Activated CD4-positive, alpha-beta T cell treated with anti-CD3 and anti-CD28 coated beads, Interleukin-10, Interleukin-2, amounts not matched to agents 100 ng/mL and 50 ng/mL, durations not matched to agents 16 hours and 8 hours (primary cell): ENCODE results near the gene ZNF778.

Experiments used
- DNase-seq: peaks from one replicate; pipeline ENCODE4 v3.0.0-alpha.2; 2020

The ZNF778 gene

DNA sequence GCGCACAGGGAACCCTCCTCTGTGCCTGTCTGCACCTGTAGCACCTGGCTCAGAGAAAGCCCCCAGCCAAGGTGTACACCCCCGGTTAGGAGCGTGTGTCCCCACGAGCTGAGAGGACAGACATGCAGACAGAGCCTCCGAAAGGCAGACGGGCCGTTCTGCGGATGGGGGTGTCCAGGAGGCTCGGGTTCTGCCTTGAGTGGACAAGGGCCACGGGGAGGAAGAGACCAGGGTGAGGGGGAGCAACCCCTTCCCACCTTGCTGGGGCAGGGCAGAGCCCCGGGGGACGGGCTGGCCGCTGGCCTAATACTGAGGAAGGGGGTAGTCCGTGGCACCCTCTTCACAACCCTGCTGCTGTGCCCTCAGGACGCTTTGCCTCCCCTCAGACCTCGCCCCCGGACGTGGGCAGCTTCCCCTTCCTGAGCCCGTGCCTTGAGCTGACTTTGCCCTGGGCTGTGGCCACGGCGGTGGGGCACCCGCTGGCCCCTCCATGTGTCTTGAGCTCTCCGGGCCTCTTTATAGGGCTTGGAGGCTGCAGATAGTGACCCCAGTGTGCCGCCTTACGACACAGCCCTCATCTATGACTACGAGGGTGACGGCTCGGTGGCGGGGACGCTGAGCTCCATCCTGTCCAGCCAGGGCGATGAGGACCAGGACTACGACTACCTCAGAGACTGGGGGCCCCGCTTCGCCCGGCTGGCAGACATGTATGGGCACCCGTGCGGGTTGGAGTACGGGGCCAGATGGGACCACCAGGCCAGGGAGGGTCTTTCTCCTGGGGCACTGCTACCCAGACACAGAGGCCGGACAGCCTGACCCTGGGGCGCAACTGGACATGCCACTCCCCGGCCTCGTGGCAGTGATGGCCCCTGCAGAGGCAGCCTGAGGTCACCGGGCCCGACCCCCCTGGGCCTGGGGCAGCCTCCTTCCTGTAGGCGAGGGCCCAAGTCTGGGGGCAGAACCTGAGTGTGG lies 22.9 kb upstream of the ZNF778 start:
- DNase-seq: no peak

DNA sequence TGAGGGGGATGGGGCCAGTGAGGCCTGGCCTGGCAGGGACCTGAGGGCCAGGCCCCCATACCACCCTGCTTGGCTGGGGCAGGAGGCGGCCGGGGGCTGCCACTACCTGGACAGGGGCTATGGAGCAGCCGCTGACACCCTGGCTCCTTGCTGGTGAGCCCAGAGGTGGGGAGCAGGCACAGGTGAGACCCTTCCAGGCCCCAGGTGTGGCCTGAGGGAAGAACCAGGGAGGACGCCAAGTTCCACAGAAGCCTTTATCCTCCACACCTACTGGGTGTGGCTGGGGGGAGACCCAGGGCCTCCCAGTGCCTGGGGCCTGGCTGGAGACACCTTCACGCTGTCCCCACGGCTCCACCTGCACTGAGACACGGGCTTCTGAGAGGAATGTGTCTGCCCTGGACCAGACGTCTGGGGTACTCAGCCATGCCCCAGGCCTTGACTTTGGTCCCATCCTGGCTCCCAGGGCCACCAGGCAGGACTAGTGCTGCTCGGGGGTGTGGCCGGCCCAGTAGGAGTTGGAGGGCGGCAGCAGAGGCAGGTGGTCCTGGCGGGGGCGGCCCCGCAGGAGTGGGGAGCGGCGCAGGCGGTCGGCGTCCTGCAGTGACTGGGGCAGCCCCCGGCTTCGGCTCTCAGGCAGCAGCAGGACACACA lies 21.9 kb upstream of the ZNF778 start:
- no peak for DNase-seq

DNA sequence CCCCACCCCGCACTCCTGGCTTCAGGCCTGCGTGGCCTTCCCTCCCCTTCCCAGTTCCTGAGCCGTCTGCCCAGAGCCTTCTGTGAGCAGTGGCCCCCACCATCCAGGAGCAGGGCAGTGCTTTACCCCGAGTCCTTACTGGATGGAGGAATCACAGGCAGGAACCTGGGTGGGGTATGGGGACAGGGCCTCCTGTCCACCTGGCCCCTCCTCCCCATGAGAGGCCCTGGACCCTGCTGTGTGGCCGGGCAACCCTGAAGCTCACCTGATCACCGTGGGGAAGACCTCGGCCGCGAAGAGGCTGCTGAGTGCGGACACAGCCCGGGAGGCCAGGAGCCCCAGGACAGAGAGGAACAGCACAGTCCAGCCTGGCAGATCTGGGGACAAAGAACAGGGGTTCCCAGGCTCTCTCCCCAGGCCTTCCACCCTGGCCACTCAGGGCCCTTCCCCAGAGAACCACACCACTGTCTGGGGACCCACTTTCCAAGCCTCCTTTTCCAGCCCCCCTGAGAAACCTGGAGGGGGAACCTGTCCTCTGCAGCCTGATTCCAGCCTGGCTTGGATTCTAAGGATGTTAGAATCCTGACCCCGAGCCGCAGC lies 20.4 kb upstream of the ZNF778 start:
- no peak for DNase-seq

DNA sequence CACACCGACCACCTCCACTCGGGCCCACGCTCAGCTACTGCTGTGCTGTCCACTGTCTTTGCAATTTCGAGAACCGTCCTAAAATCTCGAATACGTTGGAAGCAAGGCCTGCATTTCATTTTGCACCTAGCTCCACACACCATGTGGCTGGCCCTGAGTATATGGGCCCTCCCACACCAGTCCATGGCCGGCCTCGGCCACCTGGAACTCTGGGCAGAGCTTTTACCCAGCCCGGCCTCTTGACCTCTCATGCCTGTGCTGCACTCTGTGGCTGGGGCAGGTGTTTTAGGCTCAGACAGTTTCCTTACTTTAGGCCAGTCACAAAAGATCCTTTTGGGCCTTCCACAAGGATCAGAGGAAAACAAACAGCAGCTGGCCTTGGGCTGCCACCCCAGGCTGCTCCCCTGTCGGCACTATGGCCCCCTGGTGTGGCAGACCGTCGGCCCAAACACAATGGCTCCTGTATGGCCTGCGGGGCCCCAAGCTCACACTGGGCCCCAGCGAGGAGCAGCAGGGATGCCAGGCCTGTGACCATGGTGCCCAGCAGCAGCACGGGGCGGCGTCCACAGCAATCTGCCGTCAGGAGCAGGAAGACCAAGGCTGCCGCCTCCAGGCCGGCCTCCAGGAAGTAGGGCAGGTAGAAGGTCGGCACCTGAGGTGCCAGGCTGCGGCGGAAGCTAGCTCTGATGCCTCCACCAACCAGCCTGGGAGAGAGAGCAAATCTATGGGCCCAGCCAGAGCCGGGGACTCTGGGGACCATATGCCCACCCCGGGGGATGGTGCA lies 19.7 kb upstream of the ZNF778 start:
- DNase-seq: no peak

DNA sequence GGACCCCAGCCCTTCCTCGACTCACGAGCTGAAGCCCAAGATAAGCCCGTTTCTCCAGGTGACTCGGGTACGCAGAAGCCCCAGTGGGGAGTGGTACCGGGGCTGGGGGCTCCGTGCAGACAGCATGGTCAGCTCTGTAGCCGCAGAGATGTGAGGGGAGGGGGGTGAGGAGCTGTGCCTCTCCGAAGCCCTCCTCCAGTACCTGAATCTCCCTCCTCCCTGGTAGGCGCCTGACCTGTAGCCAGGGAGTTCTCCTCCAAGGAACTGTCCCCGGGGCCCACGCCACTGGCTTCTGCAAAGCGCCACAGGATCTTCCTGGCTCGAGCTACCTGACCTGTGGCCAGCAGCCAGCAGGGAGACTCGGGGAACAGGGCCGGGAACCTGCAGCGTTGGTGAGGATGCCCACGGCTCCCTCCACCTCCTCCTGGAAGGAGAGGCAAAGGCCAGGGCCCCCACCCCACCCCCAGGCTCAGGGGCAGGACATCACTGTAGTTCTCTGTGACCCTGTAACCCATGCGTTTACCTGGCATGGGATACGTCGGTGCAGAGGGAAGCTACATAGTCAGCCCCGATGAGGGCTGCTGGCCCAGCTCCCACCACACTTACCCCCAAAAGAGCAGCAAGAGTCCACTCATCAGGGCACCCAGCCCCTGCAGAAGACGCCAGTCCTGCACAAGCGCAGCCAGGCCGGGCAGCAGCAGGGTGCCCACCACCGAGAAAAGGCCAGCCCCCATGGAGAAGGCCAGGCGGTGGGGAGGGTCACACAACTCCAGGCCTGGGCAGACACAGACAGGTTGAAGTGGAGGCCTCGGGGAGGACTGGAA lies 18.9 kb upstream of the ZNF778 start:
- DNase-seq: no peak

DNA sequence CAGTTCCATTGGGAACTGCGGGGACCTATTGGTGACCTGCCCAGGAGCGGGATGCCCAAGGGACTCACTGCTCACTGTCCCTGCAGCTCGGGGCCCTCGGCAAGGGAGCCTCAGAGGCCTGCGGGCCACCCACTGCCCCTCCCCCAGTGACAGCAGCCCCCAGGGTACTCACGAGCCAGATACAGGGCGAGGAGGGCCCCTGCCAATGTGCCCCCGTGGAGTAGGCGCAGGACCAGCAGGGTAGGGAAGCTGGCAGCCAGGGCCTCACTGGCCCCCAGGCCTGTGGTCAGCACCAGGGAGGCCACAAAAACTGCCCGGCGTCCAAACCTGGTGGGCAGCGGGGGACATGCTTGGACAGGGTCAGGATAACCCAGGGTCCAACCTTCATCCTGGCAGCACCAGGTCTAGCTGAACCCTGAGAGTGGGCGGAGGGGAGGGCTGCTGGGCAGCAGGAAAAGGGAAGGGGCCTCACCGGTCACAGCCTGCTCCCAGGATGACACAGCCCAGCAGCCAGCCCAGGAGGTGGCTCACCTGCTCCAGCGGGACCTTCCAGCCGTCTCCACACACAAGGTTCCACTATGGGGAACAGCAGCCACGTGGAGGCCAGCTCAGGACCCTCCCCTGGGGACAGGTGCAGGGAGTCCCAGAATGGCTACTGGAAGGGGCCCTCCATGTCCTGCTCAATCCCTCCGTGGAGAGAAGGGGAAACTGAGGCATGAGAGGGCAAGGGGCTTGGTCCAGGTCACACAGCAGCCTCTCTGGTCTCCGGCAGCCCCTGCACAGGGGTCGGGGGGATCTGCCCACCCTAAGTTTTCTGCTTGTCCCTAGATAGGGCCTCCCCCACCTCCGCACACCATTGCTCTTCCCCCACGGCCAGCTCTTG lies 18.0 kb upstream of the ZNF778 start:
- DNase-seq: no peak

DNA sequence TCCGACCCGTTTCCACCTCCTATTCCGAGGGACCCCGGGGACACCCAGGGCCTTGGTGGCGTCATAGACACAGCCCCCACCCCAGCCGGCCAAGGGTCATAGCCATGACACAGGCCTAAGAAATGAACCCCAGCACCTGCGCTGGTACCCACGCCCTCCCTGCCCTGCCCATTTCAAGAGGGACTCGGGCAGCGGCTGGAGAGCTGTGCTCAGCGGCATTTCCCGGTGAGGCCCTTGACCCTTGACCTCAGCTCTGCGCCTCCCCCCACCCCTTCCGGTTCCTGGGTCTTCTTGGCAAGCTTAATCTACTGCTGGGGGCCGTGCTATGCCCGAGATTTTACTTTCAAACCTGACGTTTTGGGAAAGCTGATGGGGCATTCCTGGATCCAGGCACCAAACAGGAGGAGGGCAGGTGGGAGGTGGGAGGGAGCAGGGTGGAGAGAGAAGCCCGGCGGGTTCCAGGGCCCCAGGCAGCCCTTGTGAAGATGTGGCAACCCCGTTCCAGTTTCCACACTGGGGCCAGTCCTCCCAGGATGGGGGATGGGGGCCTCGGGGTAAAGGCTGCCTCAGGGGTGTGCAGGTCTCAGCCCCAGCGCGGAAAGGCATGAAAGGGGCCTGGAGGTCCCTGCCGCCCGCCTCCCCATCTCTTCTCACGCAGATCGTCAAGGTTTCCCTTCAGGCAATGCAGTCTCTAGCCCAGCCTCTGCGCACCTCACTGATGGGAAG lies 17.2 kb upstream of the ZNF778 start, which contains the start of gene SLC22A31:
TSS of gene SLC22A31 (minus strand) at position 414 of the 726 bp plus-strand sequence. CDS start at position 378, 36 bp downstream.
- no peak for DNase-seq

DNA sequence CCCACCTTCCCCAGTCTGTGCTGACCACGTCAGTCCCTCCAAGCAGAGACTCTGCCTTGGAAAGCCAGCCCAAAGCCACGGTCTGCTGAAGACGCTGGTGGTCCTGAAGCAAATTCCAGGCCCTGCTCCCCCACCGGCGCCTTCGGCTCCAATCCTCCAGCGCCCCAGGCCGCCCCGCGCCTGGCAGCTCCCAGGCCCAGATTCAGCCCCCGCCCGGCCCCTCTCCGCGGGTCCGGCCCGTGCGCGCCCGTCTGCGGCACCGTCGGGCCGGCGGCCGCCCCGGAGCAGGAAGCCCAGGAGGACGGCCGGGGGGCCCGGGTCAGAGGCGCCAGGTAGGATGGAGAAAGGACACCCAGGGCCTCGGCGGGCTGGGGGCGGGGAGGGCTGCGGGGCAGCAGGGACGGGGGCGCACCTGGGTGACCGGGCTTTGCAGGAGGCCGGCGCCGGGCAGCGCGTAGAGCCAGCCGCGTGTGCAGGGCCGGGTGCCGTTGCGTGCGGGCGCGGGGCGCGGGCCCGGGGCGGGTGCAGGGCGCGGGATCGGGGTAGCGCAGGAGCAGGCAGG lies 16.6 kb upstream of the ZNF778 start:
- DNase-seq: no peak

DNA sequence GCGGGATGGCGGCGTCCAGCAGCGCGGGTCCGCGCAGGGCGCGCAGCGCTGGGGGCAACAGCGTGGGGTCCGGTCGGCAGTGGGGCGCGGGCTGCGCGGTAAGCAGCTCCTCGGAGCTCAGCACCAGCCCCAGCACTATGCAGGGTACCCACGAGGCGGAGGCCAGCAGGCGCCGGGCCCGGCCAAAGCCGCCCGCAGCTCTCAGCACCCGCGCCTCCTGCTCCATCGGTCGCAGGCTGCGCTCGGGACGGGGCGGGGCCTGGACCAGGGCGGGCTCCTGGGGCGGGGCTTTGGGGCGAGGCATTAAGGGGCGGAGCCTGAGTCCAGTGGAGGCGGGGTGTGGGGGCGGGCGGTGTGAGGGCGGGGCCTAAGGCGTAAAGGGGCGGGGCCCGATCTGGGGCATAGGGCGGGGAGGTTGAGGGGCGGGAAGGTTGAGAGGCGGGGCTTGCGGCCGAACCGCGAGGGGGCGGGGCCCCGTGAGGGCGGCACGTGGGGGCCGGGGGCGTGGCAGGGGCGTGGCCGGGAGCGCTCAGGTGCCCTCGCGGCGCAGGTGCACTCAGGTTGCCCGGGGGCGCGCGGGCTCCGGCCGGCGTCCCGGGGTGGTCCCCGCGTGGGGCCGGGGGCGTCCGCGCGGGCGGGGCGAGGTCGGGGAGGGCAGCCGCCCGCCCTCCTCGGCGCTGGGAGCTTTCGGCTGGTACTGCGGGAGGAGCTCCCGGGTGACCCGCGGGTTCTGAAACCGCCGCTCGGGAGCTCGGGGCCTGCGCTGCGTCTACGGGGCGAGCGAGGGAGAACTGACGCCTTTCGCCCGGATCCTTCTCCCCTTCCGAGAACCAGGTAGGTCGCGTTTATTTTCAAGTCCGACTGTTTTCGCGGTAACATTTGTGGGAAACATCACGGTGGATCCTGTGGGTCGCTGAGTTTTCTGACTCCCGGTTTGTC lies 15.8 kb upstream of the ZNF778 start:
- peak; percentile 87 for DNase-seq

DNA sequence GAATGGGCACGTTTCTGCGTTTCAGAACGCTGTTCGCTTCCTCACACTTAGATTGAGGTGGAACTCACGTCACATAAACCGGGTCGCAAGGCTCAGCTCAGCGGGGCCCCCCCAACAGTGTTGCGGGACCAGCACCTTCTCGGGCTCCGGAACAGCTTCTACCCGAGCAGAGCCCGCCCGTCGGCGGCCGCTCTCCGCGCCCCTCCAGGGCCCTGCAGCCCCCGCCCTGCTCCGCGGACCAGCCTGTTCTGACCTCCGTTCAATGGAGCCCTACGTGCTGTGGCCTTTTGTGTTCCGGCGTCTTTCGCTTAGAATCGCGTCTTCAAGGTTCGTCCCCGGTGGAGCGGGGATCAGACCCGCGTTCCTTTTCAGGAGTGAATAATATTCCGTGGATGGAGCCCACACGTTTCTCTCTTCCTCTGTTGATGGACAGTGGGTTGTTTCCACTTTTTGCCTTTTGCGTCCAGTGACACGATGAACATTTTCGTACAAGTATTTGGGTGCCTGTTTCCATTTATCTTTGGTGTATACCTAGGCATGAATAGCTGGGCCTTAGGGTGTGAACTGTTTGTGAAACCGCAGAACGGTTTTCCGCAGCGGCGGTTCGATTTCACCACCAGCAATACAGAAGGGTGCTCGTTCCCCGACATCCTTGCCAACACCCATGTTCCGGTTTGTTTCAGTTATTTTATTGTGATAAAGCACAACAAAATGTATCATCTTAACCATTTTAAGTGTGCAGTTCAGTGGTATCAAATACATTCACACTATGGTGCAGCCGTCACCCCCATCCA lies 14.9 kb upstream of the ZNF778 start:
- DNase-seq: no peak

DNA sequence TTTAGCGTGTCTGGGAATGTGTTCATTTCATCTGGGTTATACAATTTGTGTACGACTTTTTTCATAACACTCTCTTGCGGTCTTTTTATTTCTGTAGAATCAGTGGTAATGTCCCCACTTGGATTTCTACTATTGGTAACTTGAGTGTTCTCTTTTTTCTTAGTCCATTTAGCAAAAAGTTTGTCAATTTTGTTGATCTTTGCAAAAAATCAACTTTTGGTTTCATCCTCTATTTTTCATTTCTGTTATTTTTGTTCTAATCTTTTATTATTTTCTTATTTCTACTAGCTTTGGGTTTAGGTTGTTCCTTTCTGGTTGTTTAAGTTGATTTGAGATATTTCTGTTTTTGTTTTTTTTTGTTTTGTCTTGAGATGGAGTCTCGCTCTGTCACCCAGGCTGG lies 9.5 kb upstream of the ZNF778 start:
- no peak for DNase-seq

DNA sequence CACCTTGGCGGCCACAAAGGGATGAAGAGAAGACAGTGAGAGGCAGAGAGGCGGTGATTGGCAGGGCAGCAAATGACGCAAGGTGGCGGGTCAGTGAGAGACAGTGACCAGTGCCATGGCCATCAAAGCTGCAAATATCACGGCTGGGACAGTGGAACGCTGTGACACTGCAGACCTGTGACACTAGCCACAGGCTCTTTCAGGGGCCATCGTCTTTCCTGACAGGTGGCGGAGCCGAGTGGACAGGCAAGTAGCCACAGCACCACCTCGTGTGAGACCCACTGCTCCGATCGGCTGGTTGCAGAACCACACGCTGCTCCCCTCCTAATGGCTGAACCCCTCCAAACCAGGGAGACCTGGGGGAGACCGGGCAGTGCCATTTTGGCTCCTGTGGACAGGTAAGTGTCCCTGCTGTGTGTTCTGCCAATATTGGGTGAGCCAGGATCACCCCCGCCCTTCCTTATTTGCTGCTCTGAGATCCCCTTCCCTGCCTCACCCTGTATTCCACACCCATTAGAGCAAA lies 7.9 kb upstream of the ZNF778 start:
- no peak for DNase-seq

DNA sequence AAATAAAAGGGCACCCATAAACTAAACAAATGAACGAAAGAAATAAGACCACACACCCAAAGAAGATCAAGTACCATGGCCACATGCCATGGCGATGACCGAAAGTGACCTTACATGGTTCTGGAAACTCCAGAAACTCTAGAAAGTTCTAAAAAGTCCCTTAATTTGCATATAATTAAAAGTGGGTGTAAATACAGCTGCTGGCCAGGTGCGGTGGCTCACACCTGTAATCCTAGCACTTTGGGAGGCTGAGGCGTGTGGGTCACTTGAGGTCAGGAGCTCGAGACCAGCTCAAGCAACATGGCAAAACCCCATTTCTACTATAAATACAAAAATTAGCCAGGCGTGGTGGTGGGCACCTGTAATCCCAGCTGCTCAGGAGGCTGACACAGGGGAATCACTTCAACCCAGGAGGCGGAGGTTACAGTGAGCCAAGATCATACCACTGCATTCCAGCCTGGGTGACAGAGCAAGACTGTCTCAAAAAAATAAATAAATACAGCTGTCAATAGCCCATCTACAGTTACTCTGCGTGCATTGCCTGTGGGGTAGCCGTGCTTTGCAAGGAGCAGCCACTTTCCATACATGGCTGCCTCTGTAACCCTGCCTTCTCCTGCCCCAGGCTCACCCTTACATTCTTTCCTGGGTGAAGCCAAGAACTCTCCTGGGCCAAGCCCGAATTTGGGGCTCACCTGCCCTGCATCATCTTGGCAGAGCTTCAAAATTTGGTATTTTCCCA lies 7.2 kb upstream of the ZNF778 start:
- DNase-seq: no peak

DNA sequence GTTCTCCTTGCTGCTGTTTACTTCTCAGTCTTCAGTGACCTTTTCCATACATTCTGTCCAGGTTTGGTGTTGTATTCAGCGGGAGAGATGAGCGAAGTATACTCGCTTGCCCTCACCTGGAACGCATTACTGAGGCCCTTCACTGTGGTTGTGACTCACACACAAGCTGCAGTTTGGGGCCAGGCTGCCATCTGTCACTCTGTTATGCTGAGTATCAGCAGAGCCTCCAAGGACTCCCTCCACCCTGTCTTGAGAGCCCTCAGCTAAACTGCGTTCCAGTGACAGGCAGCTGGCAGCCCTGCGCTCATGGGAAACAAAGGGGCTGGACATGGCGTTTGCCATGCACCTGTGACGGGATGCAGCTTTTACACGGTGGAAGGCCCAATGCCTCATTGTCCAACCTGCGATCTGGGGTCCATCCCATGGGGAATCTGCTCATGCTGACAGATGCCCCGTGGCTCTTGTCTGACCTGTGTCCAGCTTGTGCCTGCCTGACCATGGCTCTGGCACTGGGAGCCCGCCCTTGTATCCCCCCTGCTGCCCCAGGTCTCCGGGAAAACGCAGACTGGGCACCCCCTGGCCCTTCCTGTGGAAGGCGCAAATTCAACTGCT lies 6.5 kb upstream of the ZNF778 start:
- DNase-seq: no peak

DNA sequence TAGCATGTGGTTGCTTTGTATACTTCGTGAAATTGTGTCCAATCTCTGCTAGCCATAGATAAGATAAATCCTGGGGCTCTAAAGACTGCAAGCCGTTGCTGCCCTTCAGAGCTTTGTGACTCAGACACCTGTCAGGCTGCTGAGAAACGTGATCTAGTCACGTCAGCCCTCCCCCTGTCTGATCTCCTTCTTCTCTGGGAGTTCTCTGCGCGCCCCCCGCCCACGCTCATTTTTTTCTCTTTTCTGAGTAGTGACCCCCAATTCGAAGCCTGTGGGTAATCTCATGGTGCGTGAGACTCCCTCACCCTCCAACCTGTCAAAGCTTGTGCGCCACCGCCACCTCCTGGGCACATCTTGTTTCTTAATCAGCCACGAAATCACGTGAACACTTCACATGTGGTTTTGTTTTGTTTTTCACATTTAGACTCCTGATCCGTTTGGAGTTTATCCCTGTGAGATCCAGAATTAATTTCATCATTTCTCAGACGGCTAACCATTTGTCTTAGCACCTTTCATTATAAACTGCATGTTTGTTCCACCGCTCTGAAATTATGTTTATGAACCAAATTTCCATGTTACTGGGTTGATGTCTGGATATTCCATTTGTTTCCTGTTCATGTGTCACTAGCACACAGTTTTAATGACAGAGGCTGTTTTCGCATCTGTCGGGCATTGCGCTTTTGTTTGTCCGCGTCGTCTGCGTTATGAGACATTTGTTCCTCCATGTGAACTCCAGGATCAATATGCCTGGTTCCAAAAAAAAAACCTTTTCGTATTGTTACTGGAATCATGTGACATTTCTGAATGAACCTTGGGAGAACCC lies 977 bp upstream of the ZNF778 start:
- DNase-seq: peak; percentile 79

DNA sequence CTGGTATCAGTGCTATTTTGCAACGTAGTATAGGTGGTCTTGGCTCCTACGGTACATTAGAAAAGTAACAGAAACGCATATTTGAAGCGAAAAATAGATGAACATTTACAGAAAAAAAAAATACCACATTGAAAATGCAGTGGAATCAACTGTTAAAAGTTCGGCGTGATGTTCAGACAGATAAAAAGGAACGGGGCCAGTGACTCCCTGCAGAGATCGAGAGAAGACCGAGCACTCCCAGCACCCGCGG lies 440 bp upstream of the ZNF778 start:
- no peak for DNase-seq
